ENCODE data around the gene FNDC3A. TPM values are rescaled to one million over a fixed set of nuclear protein-coding genes. Genes with fewer than 3 reads are reported as not detected.

FNDC3A gene
- total and polyA plus RNA-seq, 4 donors = 25.2 to 89.5 (median 32.1) TPM

DNA sequence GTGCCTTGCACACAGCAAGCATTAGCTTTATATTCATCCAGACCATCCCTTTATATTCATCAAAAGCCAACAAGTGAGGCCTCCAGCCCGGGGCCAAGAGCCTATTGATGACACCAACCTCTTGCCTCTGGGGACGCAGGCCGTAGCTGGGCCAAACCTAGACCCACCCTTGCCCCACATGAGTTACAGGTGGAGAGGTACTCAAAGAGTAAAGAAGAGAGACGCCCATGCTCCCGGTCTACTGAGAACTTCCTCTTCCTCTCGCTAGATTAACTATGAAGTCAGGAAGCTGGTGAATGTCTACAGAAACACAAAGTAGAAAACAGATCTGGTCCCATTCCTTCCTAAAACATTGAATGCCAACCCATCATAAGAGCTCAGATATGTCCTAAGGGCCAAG, 240.6 kb downstream of the FNDC3A start:
- no peak overlapping the region for H3K4me3 ChIP-seq (ENCODE audit: low read depth in 1 of 3, low read length in 3 of 3)
- DNase-seq (ENCODE audit: low spot score) = no peak
- no peak overlapping the region for H3K27ac ChIP-seq (ENCODE audit: low read depth in 1 of 2, low read length in 2 of 2)
- H3K36me3 ChIP-seq (ENCODE audit: control insufficient read depth in 4 of 4, insufficient read depth in 3 of 4, low read depth in 1 of 4, low read length in 3 of 4) = peaks cover 0 to 2% (median 0%) of the 10 kb centered on the region in 4 donors
- H3K9ac ChIP-seq (ENCODE audit: low read depth in 1 of 2, low read length in 2 of 2) = no peak overlapping the region
- H3K9me3 ChIP-seq (ENCODE audit: control insufficient read depth in 4 of 4, low read length in 3 of 4) = peaks cover 0 to 3% (median 0%) of the 10 kb centered on the region in 4 donors
- no peak for TF ChIP-seq EGR1 (IDR thresholded peaks at IDR 0.05; ENCODE audit: low read depth in 2 of 2)
- no peak for TF ChIP-seq CTCF (IDR thresholded peaks at IDR 0.05; ENCODE audit: low read depth, low read length, missing input control)
- no peak for TF ChIP-seq JUND (IDR thresholded peaks at IDR 0.05)
- TF ChIP-seq YY1 (IDR thresholded peaks at IDR 0.05) = no peak
- TF ChIP-seq GABPA (IDR thresholded peaks at IDR 0.05 in 1 of 2, conservative IDR thresholded peaks at IDR 0.05 in 1 of 2) = no peak
- no peak for TF ChIP-seq SP1 (IDR thresholded peaks at IDR 0.05)
- no peak for TF ChIP-seq HNF4A (conservative IDR thresholded peaks at IDR 0.05)
- TF ChIP-seq FOXA1 (IDR thresholded peaks at IDR 0.05) = no peak
- no peak for TF ChIP-seq RXRA (IDR thresholded peaks at IDR 0.05)
- no peak for TF ChIP-seq FOXA2 (IDR thresholded peaks at IDR 0.05)
- TF ChIP-seq REST (IDR thresholded peaks at IDR 0.05) = no peak
- TF ChIP-seq, protein P1, sequence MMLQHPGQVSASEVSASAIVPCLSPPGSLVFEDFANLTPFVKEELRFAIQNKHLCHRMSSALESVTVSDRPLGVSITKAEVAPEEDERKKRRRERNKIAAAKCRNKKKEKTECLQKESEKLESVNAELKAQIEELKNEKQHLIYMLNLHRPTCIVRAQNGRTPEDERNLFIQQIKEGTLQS (IDR thresholded peaks at IDR 0.05) = no peak
- H3K4me1 ChIP-seq (ENCODE audit: control insufficient read depth in 4 of 4, insufficient read depth in 4 of 4, low read length in 3 of 4) = peaks cover 5 to 29% (median 19%) of the 10 kb centered on the region in 4 donors
- H3K27me3 ChIP-seq (ENCODE audit: control insufficient read depth in 4 of 4, insufficient read depth in 4 of 4, low read length in 3 of 4) = peaks cover 0 to 3% (median 0%) of the 10 kb centered on the region in 4 donors
- 90% methylated on average over 6 of the region's 6 CpGs for WGBS

- DNase-seq (ENCODE audit: low spot score) = no peak
- H3K27ac ChIP-seq (ENCODE audit: low read depth in 1 of 2, low read length in 2 of 2) = no peak overlapping the region
- no peak overlapping the region for H3K4me3 ChIP-seq (ENCODE audit: low read depth in 1 of 3, low read length in 3 of 3)
- TF ChIP-seq SP1 (IDR thresholded peaks at IDR 0.05) = no peak
- peaks cover 0 to 3% (median 0%) of the 10 kb centered on the region in 4 donors for H3K27me3 ChIP-seq (ENCODE audit: control insufficient read depth in 4 of 4, insufficient read depth in 4 of 4, low read length in 3 of 4)
- 73% methylated on average over 17 of the region's 17 CpGs for WGBS
- H3K4me1 ChIP-seq (ENCODE audit: control insufficient read depth in 4 of 4, insufficient read depth in 4 of 4, low read length in 3 of 4) = peaks cover 5 to 29% (median 19%) of the 10 kb centered on the region in 4 donors
- H3K9ac ChIP-seq (ENCODE audit: low read depth in 1 of 2, low read length in 2 of 2) = no peak overlapping the region
- H3K9me3 ChIP-seq (ENCODE audit: control insufficient read depth in 4 of 4, low read length in 3 of 4) = peaks cover 0 to 3% (median 0%) of the 10 kb centered on the region in 4 donors
- H3K36me3 ChIP-seq (ENCODE audit: control insufficient read depth in 4 of 4, insufficient read depth in 3 of 4, low read depth in 1 of 4, low read length in 3 of 4) = no peaks in the 10 kb centered on the region
Observed at GRCh38 chr13:49217962-49218492, 242.3 kb downstream of the FNDC3A start.
